ENCODE measurements around the gene ABHD6.
A peak's percentile ranks its signal among the peaks of the same experiment; 100 is the strongest.
"Not testable (repeated sequence)": the region's sequence is repeated elsewhere in the genome, so short reads cannot be mapped to it uniquely, and the experiment has no call there.

ABHD6 gene

DNA sequence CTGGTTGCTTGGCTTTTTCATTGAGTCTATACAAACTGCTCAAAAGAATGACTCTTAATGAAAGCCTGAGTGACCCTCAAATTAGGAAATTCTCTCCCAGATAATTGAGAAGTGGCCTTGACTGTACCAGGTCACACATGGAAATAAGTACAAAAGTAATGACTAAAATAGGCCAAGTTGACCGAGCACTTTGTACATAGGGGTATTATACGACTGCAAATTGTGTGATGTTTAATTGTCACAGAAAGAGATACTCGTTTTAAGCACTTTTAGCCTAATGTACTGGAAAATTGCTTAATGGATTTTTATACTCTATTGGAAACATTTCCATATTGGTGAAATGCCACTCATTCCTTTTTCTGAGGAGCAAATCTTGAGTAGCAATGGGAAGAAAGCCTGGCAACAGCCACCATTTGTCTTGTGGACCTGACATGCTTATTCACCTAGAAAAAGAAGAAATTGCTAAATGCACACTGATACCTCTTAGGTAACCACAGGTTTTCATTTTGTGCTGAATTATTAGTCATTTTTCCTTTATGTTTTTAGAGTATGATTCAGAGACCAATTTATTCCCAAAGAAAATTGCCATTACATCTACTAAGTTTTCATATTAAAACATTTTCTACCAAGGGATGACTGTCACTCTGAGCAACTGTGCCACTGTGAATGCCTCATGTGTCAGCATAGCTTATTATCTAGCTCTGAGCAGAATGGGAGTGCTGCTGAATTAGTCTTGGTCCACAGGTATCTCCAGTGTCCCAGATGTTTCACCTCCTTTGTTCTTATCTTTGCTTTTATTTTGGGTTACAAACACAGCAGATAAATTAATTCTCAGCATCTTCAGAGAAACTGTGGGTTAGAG lies 86.2 kb downstream of the ABHD6 start:
- DNase-seq (ENCODE audit: low spot score): no peak

- no peak for DNase-seq (ENCODE audit: low spot score)
These were observed 87.1 kb downstream of the ABHD6 start for GRCh38 chr3:58324391-58325390.

GRCh38 chr3:58325525-58325992 lies 88.0 kb downstream of the ABHD6 start:
- DNase-seq (ENCODE audit: low spot score): no peak

GRCh38 chr3:58326267-58326900 lies 88.8 kb downstream of the ABHD6 start:
- no peak for DNase-seq (ENCODE audit: low spot score)

GRCh38 chr3:58329150-58329921 lies 91.7 kb downstream of the ABHD6 start:
- no peak for DNase-seq (ENCODE audit: low spot score)

- DNase-seq (ENCODE audit: low spot score): no peak
These were observed 92.4 kb downstream of the ABHD6 start for GRCh38 chr3:58329922-58330413.

DNA sequence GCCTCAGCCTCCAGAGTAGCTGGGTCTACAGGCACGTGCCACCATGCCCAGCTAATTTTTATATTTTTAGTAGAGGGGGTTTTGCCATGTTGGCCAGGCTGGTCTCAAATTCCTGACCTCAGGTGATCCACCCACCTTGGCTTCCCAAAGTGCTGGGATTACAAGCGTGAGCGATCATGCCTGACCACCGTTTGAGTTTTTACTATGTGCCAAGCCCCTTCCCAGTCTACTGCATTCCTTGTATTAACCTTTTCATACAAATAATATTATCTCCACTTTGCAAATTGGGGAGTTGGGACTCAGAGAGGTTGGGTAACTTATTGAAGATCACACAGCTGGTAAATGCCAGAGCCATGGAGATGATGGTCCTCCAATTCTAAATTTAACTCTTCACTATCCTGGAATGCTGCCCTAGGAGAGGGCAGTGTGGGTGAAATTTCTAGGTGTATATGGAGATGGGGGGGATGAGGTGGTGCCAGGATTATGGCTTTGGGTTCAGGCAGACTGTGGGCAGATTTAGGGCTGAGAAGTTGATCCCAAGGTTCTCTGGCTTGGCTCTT lies 94.1 kb downstream of the ABHD6 start:
- no peak for DNase-seq (ENCODE audit: low spot score)

DNA sequence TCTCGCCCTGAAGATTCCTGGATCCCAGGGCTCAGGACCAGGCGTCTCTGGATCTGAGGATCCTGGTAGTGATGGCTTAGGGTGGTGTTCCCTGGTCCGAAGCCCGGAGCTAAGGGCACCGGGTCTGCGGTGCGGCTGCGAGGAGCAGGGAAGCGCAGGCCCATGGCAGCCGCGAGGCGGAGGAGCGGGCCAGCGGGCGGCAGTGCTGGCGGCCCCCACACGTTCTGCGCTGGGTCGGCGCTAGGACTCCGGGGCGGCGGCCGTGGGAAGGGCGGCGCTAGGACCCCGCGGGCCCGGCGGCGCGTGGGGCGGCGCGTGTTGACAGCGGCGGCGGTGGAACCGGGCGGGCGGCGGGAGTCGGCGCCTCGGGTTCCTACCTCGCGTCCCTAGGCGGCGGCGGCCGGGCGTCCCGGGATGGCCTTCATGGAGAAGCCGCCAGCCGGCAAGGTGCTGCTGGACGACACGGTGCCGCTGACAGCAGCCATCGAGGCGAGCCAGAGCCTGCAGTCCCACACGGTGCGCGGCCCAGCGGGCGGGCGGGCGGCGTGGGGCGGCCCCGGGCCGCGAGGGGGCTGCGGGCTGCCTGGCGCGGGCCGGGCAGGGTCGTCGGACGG lies 95.1 kb downstream of the ABHD6 start, which contains the start of gene PXK:
TSS of gene PXK (plus strand) at position 318 of the 614 bp plus-strand sequence. CDS start at position 415, 97 bp downstream.
- DNase-seq (ENCODE audit: low spot score): peak; percentile 77

DNA sequence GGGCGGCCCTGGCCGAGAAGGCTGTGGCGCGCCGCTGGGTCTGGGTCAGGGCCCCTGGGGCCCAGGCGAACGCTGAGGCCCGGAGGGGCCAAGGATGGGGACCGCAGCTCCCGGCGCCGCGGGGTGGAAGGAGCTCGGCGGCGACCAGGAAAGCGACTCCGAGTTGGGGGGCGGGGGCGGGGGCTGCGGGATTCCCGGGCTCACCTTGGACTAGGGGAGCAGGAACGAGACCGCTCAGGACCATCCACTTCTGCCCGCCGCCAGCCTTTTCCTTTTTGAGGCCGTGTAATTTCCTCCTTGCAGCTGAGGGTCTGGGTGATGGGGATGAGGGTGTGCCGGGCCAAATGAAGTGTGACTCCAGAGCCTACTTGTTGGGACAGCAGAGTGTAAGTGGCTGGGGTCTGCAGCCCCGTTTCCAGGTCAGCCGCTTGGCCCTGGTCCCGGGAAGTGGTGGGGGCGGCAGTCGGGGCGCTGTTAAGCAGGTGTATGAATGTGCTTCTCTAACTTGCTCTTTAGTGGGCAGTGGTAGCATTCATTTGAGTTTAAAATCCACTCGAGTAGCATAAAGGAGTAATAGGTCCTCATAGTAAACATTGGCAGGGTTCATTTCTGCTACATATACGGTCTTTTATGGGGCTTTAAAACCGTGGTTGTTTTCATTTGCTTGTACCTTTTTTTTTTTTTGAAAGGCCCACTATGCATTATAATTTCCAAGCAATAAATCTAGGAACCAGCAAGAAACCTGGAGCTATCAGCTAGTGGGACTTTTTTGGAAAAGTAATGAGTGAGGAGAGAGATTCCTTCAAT lies 95.8 kb downstream of the ABHD6 start:
- peak; percentile 18 for DNase-seq (ENCODE audit: low spot score)

GRCh38 chr3:58334013-58334321 lies 96.4 kb downstream of the ABHD6 start:
- DNase-seq (ENCODE audit: low spot score): no peak

- DNase-seq (ENCODE audit: low spot score): no peak
These were observed 96.9 kb downstream of the ABHD6 start for GRCh38 chr3:58334506-58334884.

- no peak for DNase-seq (ENCODE audit: low spot score)
These were observed 98.0 kb downstream of the ABHD6 start for GRCh38 chr3:58335652-58335947.

- no peak for DNase-seq (ENCODE audit: low spot score)
These were observed 98.7 kb downstream of the ABHD6 start for GRCh38 chr3:58336135-58336882.

DNA sequence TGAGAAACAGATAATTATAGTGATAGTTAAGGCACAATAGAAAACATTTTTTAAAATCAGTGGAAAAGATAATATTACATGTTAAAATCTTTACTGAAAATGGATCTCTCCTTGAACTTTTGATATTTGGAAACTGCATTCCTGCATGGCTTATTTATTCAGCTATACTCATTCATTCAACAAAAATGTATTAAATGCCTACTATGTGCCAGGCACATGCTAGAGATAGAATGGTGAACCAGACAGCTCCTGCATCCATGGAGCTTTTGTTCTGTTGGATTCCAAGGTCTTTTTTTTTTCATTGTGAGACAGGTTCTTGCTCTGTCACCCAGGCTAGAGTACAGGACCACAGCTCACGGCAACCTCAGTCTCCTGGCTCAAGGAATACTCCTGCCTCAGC lies 99.6 kb downstream of the ABHD6 start:
- DNase-seq (ENCODE audit: low spot score): no peak

GRCh38 chr3:58339146-58339545 lies 101.6 kb downstream of the ABHD6 start:
- DNase-seq (ENCODE audit: low spot score): not testable (repeated sequence)

DNA sequence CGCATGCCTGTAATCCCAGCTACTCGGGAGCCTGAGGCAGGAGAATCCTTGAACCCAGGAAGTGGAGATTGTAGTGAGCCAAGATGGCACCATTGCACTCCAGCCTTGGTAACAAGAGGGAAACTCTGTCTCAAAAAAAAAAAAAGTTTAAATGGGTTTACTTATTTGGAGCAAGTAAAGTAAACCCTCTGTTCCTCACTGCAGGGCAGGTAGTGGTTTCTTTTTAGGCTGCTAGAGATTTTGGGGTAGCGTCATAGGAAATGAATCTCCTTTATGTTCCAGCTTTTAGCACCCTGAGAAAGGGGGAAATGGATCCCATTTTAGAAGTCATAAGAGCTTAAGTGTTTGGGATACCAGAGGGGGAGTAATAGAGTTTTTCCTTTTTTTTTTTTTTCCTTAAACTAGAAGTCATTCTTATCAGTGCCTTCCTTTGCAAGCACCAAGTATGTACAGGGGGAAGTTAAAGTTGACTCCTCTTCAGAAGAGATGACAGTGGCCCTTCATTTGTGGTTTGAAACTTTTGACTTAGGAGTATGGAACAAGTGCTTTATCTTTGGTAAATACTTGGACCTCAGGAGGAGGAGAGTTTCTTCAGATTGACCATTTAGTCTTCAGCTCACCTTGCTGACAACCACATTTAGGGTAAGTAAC lies 103.1 kb downstream of the ABHD6 start:
- DNase-seq (ENCODE audit: low spot score): no peak

GRCh38 chr3:58341376-58341775 lies 103.8 kb downstream of the ABHD6 start:
- no peak for DNase-seq (ENCODE audit: low spot score)

- DNase-seq (ENCODE audit: low spot score): no peak
These were observed 105.1 kb downstream of the ABHD6 start for GRCh38 chr3:58342676-58343075.

Data from CD4-positive, alpha-beta T cell treated with Interleukin-2 at 100 ng/mL for 4 hours (primary cell).